HG02943 (cell line): Measurements from ENCODE around the gene ST7.

Experiments used
- ATAC-seq: cut with Tn5 transposase; IDR thresholded peaks from one replicate; pipeline ENCODE4 v1.9.1; 2021; ENCODE audit warnings: mild to moderate bottlenecking, low read depth, moderate library complexity; ENCODE audit not compliant: unreplicated experiment

The ST7 gene

DNA sequence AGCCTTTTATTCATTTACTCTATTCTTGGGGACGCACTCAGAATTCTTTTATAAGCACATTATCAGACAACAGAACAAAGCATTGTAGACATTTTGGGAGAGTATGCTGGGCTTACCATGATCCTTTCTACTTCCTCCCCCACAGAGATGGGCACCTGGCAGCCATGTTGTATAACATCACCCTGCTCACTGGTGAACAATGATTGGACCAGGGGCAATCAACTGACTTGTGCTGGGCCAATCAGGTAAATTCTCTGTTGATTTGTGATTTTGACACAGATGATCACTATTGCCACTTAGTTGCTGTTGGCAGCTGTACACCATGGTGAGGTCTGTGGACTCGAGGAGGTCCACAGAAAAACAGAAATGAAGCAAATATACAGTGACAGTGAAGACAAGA, 325.9 kb downstream of the ST7 start:
- ATAC-seq, result no peak
